Thyroid gland (tissue), 4 donors: ENCODE results near the gene CEP72. TPM values are rescaled to one million over a fixed set of nuclear protein-coding genes. Genes with fewer than 3 reads are reported as not detected.
A peak's percentile ranks its signal among the peaks of the same experiment; 100 is the strongest.
"Not testable (repeated sequence)": the region's sequence is repeated elsewhere in the genome, so short reads cannot be mapped to it uniquely, and the experiment has no call there.

ENCODE experiments used
- DNase-seq, 2 donors: peaks; one replicate each; pipeline ENCODE4 v3.0.0-alpha.2; 2019
- H3K27ac ChIP-seq, 3 donors: fragments of 200-600 bp; sonication (generic); 1 replicate in 2 of 3; 2 replicates in 1 of 3; pipeline ENCODE4 v1.5.1; 2016 to 2019; ENCODE audit warnings: mild to moderate bottlenecking in 1 of 3, moderate library complexity in 1 of 3
- H3K27me3 ChIP-seq: fragments of 200-600 bp; sonication (generic); one replicate; pipeline ENCODE4 v1.5.1; 2019
- H3K36me3 ChIP-seq, 2 donors: fragments of 200-600 bp; sonication (generic); one replicate each; pipeline ENCODE4 v1.5.1; 2016 to 2019
- H3K4me1 ChIP-seq, 2 donors: fragments of 200-600 bp; sonication (generic); one replicate each; pipeline ENCODE4 v1.5.1; 2017 to 2019
- H3K4me3 ChIP-seq, 3 donors: fragments of 200-600 bp; sonication (generic); replicated peaks in 1 of 3; 1 replicate in 2 of 3; 2 replicates in 1 of 3; pipeline ENCODE4 v1.5.1; 2016; ENCODE audit warnings: mild to moderate bottlenecking in 1 of 3
- H3K9me3 ChIP-seq: fragments of 200-600 bp; sonication (generic); one replicate; pipeline ENCODE4 v1.5.1; 2017
- CTCF ChIP-seq, 6 experiments: fragments of 200-600 bp in 3 of 6; fragments of 450-650 bp in 3 of 6; sonication (generic) in 3 of 6; IDR thresholded peaks; one replicate each; pipeline ENCODE4 v1.5.1; 2016 to 2019; ENCODE audit warnings: antibody characterized with exemption in 6 of 6, mild to moderate bottlenecking in 2 of 6, inconsistent platforms in 1 of 6, moderate library complexity in 1 of 6
- POLR2A ChIP-seq, 2 donors: fragments of 450-650 bp; IDR thresholded peaks; one replicate each; pipeline ENCODE4 v1.6.1; 2017; ENCODE audit warnings: antibody characterized with exemption in 2 of 2, mild to moderate bottlenecking in 2 of 2, moderate library complexity in 1 of 2
- WGBS, 2 donors: methylation state at CpG; one replicate each; pipeline ENCODE4 v1.1.5; 2017; 5-methylcytosine and 5-hydroxymethylcytosine counted together
- intact Hi-C: fragments of 100-400 bp; cut with DNase I; formaldehyde crosslinking; loops from one replicate; pipeline ENCODE4 v1.15.1; 2023
- total RNA-seq, 4 donors: library from RNA; depleted of rRNA; stranded (reverse); fragments of >200 nt; gene quantifications; one replicate each; pipeline ENCODE4 v1.2.3, GENCODE V29; 2016

CEP72 gene
- total RNA-seq, 4 donors from 2014 or later, result 3.4 to 7.6 (median 4.6) TPM

GRCh38 chr5:691817-692528 is 79.8 kb downstream of the CEP72 start:
- Histone ChIP-seq H3K27ac (no peak overlapping the region), H3K4me3 (peak overlapping the region in 1 of 3 donors; percentile 81), H3K36me3 (no peaks in the 10 kb centered on the region), H3K4me1 (peaks cover 0 to 4% of the 10 kb centered on the region in 2 donors), H3K9me3 (no peaks in the 10 kb centered on the region), H3K27me3 (no peaks in the 10 kb centered on the region)
- no peak for DNase-seq
- TF ChIP-seq POLR2A (IDR thresholded peaks at IDR 0.05) (no peak), CTCF (IDR thresholded peaks at IDR 0.05) (no peak)
- intact Hi-C loops, result no loop called here
- WGBS, 2 donors, result 0% methylated on average over 1 of the region's 2 CpGs

GRCh38 chr5:692529-693041 is 80.4 kb downstream of the CEP72 start:
- H3K9me3 ChIP-seq, H3K36me3 ChIP-seq, H3K27me3 ChIP-seq, intact Hi-C loops, H3K4me1 ChIP-seq: not testable (repeated sequence)
- DNase-seq, result peak in 1 of 2 donors; percentile 24
- 0% methylated on average over 5 to 10 of the region's 41 CpGs for WGBS, 2 donors
- Histone ChIP-seq H3K27ac (peak overlapping the region in 1 of 3 donors; percentile 52), H3K4me3 (peak overlapping the region in 1 of 3 donors; percentile 81)

GRCh38 chr5:693271-694041 is 81.3 kb downstream of the CEP72 start, which contains the start of gene TPPP:
Gene TPPP, minus strand, starts transcription at chr5:693352. Its CDS starts 15,292 bp downstream, at chr5:678060.
- H3K4me1 ChIP-seq, H3K9me3 ChIP-seq, H3K36me3 ChIP-seq, intact Hi-C loops, H3K27me3 ChIP-seq: not testable (repeated sequence)
- H3K4me3 ChIP-seq, result peak within 1 kb of the TSS in 1 of 3 donors; percentile 81
- WGBS, 2 donors, result 0% methylated on average over 12 of the region's 109 CpGs; no CpG with 5 or more reads in 1 of the 2 donors
- peak in 1 of 2 donors; percentile 85 for TF ChIP-seq POLR2A (IDR thresholded peaks at IDR 0.05)
- peak; percentile 87 to 90 for DNase-seq
- peak within 1 kb of the TSS in 2 of 3 donors; percentile 52 to 58 for H3K27ac ChIP-seq

GRCh38 chr5:694042-694431 is 81.9 kb downstream of the CEP72 start:
- WGBS, 2 donors, result no CpG with 5 or more reads among the region's 22 CpGs

DNA sequence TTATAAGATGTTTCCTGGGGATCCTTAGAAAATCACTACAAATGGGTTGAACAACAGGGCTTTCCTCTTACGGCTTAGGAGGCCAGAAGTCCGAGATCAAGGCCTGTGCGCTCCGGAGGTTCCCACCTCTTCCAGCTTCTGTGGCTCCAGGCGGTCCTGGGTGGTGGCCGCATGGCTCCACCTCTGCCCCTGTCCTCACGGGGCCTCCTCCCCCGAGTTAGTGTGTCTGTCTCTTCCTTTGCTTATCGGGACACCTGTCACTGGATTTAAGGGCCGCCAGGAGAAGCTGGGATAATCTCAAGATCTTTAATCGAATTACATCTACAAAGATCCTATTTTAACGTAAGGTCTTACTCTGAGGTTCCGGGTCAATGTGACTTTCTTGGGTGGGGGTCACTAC is 83.3 kb downstream of the CEP72 start:
- H3K27ac ChIP-seq, DNase-seq, H3K9me3 ChIP-seq, intact Hi-C loops, H3K36me3 ChIP-seq, H3K4me1 ChIP-seq, H3K4me3 ChIP-seq, H3K27me3 ChIP-seq: not testable (repeated sequence)
- WGBS, 2 donors, result 90 to 100% methylated on average over 1 to 4 of the region's 13 CpGs

More at GRCh38 chr5:694042-694431, 81.9 kb downstream of the CEP72 start:
- H3K27me3 ChIP-seq, H3K4me1 ChIP-seq, H3K27ac ChIP-seq, H3K9me3 ChIP-seq, DNase-seq, H3K36me3 ChIP-seq, intact Hi-C loops: not testable (repeated sequence)
- H3K4me3 ChIP-seq, result peak overlapping the region in 1 of 3 donors; percentile 68

DNA sequence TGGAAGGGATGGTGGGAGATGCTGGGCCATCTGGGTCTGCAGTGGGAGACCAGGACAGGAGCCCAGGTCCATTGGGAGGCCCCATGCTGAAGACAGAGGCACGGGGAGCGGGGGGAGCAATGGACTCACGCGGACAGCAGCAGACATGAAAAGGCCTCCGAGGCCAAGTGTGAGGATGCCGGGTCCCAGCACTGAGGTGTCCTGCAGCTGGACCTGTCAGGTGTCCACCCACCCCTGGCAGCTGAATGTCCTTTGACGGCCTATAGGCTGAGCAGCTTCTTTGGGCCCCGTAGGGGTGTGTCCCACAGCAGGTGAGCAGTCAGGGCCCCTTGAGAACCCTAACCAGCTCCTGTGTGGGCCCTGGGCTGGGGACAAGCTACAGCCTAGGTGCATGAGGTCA is 84.1 kb downstream of the CEP72 start:
- intact Hi-C loops, DNase-seq, H3K27ac ChIP-seq, H3K27me3 ChIP-seq, H3K9me3 ChIP-seq, H3K4me1 ChIP-seq, H3K36me3 ChIP-seq, H3K4me3 ChIP-seq: not testable (repeated sequence)
- WGBS, 2 donors, result 80% methylated on average over 3 of the region's 8 CpGs; no CpG with 5 or more reads in 1 of the 2 donors

- H3K27ac ChIP-seq, DNase-seq, H3K9me3 ChIP-seq, H3K36me3 ChIP-seq, H3K4me3 ChIP-seq, H3K4me1 ChIP-seq, intact Hi-C loops, H3K27me3 ChIP-seq: not testable (repeated sequence)
- WGBS, 2 donors, result 81 to 94% methylated on average over 15 to 16 of the region's 21 CpGs
Measured at GRCh38 chr5:696753-697702, 84.9 kb downstream of the CEP72 start.

Other genes starting within 250 kb of the CEP72 start
- gene EXOC3, start 169.2 kb upstream of the CEP72 start, total RNA-seq, result 10 to 100 TPM; 39.7 to 49.6 (median 45.0) TPM
- 1 to 10 TPM; 5.9 to 8.2 (median 7.6) TPM for gene SLC9A3, start 87.9 kb upstream of the CEP72 start, total RNA-seq
- gene TPPP, start 81.0 kb downstream of the CEP72 start, total RNA-seq, result 10 to 100 TPM in 1 of 4 donors, 1 to 10 TPM in 3; 7.2 to 11.1 (median 8.4) TPM
- 1 to 10 TPM; 1.6 to 6.8 (median 2.9) TPM for gene ZDHHC11B, start 172.4 kb downstream of the CEP72 start, total RNA-seq
- 1 to 10 TPM in 3 of 4 donors, under 1 TPM in 1; 0.54 to 5.3 (median 2.8) TPM for gene ZDHHC11, start 238.6 kb downstream of the CEP72 start, total RNA-seq